B cell (primary cell): Measurements from ENCODE around the gene TANK. TPM values are rescaled to one million over a fixed set of nuclear protein-coding genes. Genes with fewer than 3 reads are reported as not detected.

Experiments used
- ATAC-seq: fragments of 200-7000 bp; cut with Tn5 transposase; one replicate; pipeline ENCODE4 v1.10.0; 2021; ENCODE audit warnings: low read depth, mild to moderate bottlenecking, moderate number of reproducible peaks, moderate library complexity
- CTCF ChIA-PET: fragments of 350-600 bp; sonication (Branson Sonifier 250); formaldehyde crosslinking; loops from one replicate; lab custom pipeline; 2021; ENCODE audit warnings: antibody characterized with exemption, inconsistent platforms; lab: Charles Lee
- POLR2A ChIA-PET: fragments of 350-600 bp; sonication (Branson Sonifier 250); formaldehyde crosslinking; loops from one replicate; lab custom pipeline; 2021; ENCODE audit warnings: antibody characterized with exemption; lab: Charles Lee
- DNase-seq: peaks from one replicate; pipeline ENCODE4 v3.0.0; 2013
- H2AFZ ChIP-seq: 2 replicates; pipeline ENCODE4 v1.6.1; 2012; ENCODE audit warnings: mild to moderate bottlenecking, low read depth, low read length; ENCODE audit not compliant: insufficient read depth, poor library complexity, severe bottlenecking
- H3K27ac ChIP-seq, 2 donors: 1 replicate in 1 of 2; 2 replicates in 1 of 2; pipeline ENCODE4 v1.5.1; 2012 to 2013; ENCODE audit warnings: low read length in 2 of 2, mild to moderate bottlenecking in 2 of 2, moderate library complexity in 1 of 2
- H3K27me3 ChIP-seq, 4 experiments: fragments of 200-600 bp in 1 of 4; sonication (generic) in 1 of 4; replicated peaks in 1 of 4; 1 replicate in 2 of 4; 2 replicates in 2 of 4; pipeline versions ENCODE4 v1.6.1 to v1.7.0; 2013 to 2016; ENCODE audit warnings: low read length in 3 of 4, mild to moderate bottlenecking in 2 of 4, mixed read lengths in 1 of 4, moderate library complexity in 1 of 4; ENCODE audit not compliant: insufficient read depth in 4 of 4, control insufficient read depth in 3 of 4; ENCODE audit errors: control extremely low read depth in 1 of 4
- H3K36me3 ChIP-seq, 2 experiments: replicated peaks in 1 of 2; 1 replicate in 1 of 2; 2 replicates in 1 of 2; pipeline versions ENCODE4 v1.6.1 to v1.7.1; 2013; ENCODE audit warnings: low read length in 1 of 2; ENCODE audit not compliant: insufficient read depth in 2 of 2, control insufficient read depth in 1 of 2; ENCODE audit errors: control extremely low read depth in 1 of 2, extremely low read depth in 1 of 2
- H3K4me1 ChIP-seq, 2 donors: fragments of 200-600 bp in 1 of 2; sonication (generic) in 1 of 2; 1 replicate in 1 of 2; 2 replicates in 1 of 2; pipeline versions ENCODE4 v1.5.1 to v1.6.1; 2013 to 2017; ENCODE audit warnings: low read length in 2 of 2; ENCODE audit not compliant: control insufficient read depth in 2 of 2, insufficient read depth in 2 of 2
- H3K4me2 ChIP-seq: replicated peaks from 2 replicates; pipeline ENCODE3; 2012; ENCODE audit warnings: mild to moderate bottlenecking, low read depth, low read length; ENCODE audit not compliant: poor library complexity, severe bottlenecking
- H3K4me3 ChIP-seq, 5 experiments: fragments of 200-600 bp in 1 of 5; sonication (generic) in 1 of 5; 1 replicate in 3 of 5; 2 replicates in 2 of 5; pipeline versions ENCODE4 v1.5.1 to v1.7.0; 2011 to 2016; ENCODE audit warnings: low read length in 4 of 5, mild to moderate bottlenecking in 4 of 5, low read depth in 2 of 5, control low read depth in 1 of 5, moderate library complexity in 1 of 5; ENCODE audit not compliant: insufficient read depth in 1 of 5; ENCODE audit errors: control extremely low read depth in 1 of 5, extremely low read depth in 1 of 5
- H3K79me2 ChIP-seq: fragments of 200-600 bp; sonication (generic); one replicate; pipeline ENCODE4 v1.6.0; 2016; ENCODE audit warnings: low read length; ENCODE audit not compliant: control insufficient read depth, insufficient read depth
- H3K9ac ChIP-seq: fragments of 200-600 bp; sonication (generic); 2 replicates; pipeline ENCODE4 v1.6.1; 2017; ENCODE audit warnings: mild to moderate bottlenecking, low read length, moderate library complexity
- H3K9me3 ChIP-seq, 3 donors: one replicate each; pipeline versions ENCODE4 v1.6.1 to v1.7.1; 2013; ENCODE audit warnings: low read length in 2 of 3; ENCODE audit not compliant: control insufficient read depth in 2 of 3, insufficient read depth in 1 of 3; ENCODE audit errors: control extremely low read depth in 1 of 3
- H4K20me1 ChIP-seq: 2 replicates; pipeline ENCODE4 v1.6.0; 2012; ENCODE audit warnings: mild to moderate bottlenecking, low read length; ENCODE audit not compliant: insufficient read depth, control insufficient read depth, poor library complexity, severe bottlenecking
- H3K27ac Mint-ChIP-seq: one replicate; pipeline ENCODE4 v1.8.0; 2021; ENCODE audit warnings: mixed read lengths
- H3K27me3 Mint-ChIP-seq: one replicate; pipeline ENCODE4 v1.8.0; 2021; ENCODE audit warnings: mixed read lengths
- H3K4me1 Mint-ChIP-seq: one replicate; pipeline ENCODE4 v1.8.0; 2021; ENCODE audit warnings: mixed read lengths
- H3K4me3 Mint-ChIP-seq: one replicate; pipeline ENCODE4 v1.8.0; 2021; ENCODE audit warnings: mixed read lengths
- H3K9me3 Mint-ChIP-seq: one replicate; pipeline ENCODE4 v1.8.0; 2022; ENCODE audit warnings: mixed read lengths; ENCODE audit not compliant: insufficient read depth
- EZH2 ChIP-seq: IDR thresholded peaks from 2 replicates; pipeline ENCODE4 v1.6.1; 2012; ENCODE audit warnings: borderline replicate concordance, low read depth, mild to moderate bottlenecking, moderate library complexity, low read length; ENCODE audit not compliant: insufficient read depth, poor library complexity, severe bottlenecking
- WGBS: methylation state at CpG from one replicate; pipeline ENCODE4 v1.1.5; 2013; ENCODE audit warnings: missing lambda C conversion rate; ENCODE audit not compliant: insufficient coverage; 5-methylcytosine and 5-hydroxymethylcytosine counted together
- intact Hi-C: fragments of 100-400 bp; cut with micrococcal nuclease; formaldehyde crosslinking; loops from one replicate; pipeline ENCODE4 v1.10.0; 2022
- polyA plus RNA-seq: library from polyadenylated mRNA; depleted of rRNA; stranded (reverse); fragments of >200 nt; gene quantifications from 2 replicates; pipeline ENCODE4 v1.2.3, GENCODE V29; 2012
- total RNA-seq, 2 donors: library from RNA; stranded (reverse); fragments of 120-200 nt in 1 of 2; gene quantifications; 1 replicate in 1 of 2; 2 replicates in 1 of 2; pipeline versions ENCODE4 v1.2.3 to v1.2.4, GENCODE V29; 2013 to 2022
- TF ChIP-seq, protein P1 (sequence below): fragments of 200-600 bp; IDR thresholded peaks from one replicate; pipeline ENCODE4 v1.8.0; 2022; ENCODE audit warnings: antibody characterized with exemption, mild to moderate bottlenecking

The TANK gene
- total and polyA plus RNA-seq, 2 donors (not counting 1 experiment from before 2014, with no cell fraction given) = 62.4 to 179 TPM

DNA sequence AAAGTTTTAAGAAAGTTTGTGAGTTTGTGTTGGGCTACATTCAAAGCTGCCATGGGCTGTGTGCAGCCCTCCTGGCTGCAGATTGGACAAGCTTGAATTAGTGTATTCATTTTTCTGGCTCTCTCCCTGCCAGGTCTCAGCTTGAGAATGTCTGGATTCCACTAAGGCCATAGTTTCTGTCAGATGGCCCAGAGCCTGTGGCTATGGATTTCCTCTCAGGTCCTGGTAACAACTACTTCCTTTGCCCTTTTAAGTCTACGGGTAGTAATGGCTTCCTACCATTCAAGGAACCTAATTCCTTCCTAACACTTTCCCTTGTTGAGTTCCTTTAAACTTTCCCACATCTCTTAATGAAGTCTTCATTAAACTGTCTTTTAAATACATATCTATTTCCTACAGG lies 123.7 kb downstream of the TANK start:
- H3K79me2 ChIP-seq = no peaks in the 10 kb centered on the region
- no peaks in the 10 kb centered on the region for H4K20me1 ChIP-seq
- WGBS = no CpG with 5 or more reads among the region's 1 CpG
- no peak overlapping the region for H3K4me3 ChIP-seq
- no peak for ATAC-seq
- TF ChIP-seq, protein P1, sequence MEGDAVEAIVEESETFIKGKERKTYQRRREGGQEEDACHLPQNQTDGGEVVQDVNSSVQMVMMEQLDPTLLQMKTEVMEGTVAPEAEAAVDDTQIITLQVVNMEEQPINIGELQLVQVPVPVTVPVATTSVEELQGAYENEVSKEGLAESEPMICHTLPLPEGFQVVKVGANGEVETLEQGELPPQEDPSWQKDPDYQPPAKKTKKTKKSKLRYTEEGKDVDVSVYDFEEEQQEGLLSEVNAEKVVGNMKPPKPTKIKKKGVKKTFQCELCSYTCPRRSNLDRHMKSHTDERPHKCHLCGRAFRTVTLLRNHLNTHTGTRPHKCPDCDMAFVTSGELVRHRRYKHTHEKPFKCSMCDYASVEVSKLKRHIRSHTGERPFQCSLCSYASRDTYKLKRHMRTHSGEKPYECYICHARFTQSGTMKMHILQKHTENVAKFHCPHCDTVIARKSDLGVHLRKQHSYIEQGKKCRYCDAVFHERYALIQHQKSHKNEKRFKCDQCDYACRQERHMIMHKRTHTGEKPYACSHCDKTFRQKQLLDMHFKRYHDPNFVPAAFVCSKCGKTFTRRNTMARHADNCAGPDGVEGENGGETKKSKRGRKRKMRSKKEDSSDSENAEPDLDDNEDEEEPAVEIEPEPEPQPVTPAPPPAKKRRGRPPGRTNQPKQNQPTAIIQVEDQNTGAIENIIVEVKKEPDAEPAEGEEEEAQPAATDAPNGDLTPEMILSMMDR = no peak
- TF ChIP-seq EZH2 = no peak
- no peak for DNase-seq
- no peak overlapping the region for H3K9ac ChIP-seq
- H2AFZ ChIP-seq = no peak overlapping the region
- no peaks in the 10 kb centered on the region for H3K4me1 ChIP-seq
- no peaks in the 10 kb centered on the region for H3K36me3 ChIP-seq
- no peak overlapping the region for H3K4me2 ChIP-seq
- Mint-ChIP-seq H3K9me3 (peaks cover under 1% of the 10 kb centered on the region), H3K4me1 (no peaks in the 10 kb centered on the region), H3K27me3 (peaks cover 29% of the 10 kb centered on the region), H3K4me3 (no peak overlapping the region), H3K27ac (no peak overlapping the region)
- H3K27ac ChIP-seq = no peak overlapping the region
- peaks cover 0 to 8% (median 3%) of the 10 kb centered on the region in 4 experiments for H3K27me3 ChIP-seq
- ChIA-PET POLR2A (no interaction called here), CTCF (interaction anchor here (2.8 kb wide), 1 partner anchor 10 kb away, joined by 7 read pairs; no protein-coding TSS in a partner anchor)
- H3K9me3 ChIP-seq = peaks cover 0 to 13% (median 0%) of the 10 kb centered on the region in 3 donors
- intact Hi-C loops = no loop called here

Other genes starting within 250 kb of the TANK start
- gene PSMD14, start 148.0 kb downstream of the TANK start, total RNA-seq = 24.9 and 27.0 TPM in 2 replicates
- gene PSMD14, start 148.0 kb downstream of the TANK start, polyA plus RNA-seq = 7.4 and 11.5 TPM in 2 replicates